IPS-18c (cell line): Measurements from ENCODE around the gene EP400.
"Not testable (repeated sequence)": the region's sequence is repeated elsewhere in the genome, so short reads cannot be mapped to it uniquely, and the experiment has no call there.

Source experiments
- H3K4me3 ChIP-seq: 2 replicates; pipeline ENCODE4 v1.7.0; 2013; ENCODE audit warnings: low read depth, mild to moderate bottlenecking, low read length, moderate library complexity; ENCODE audit not compliant: insufficient read depth
- H3K9me3 ChIP-seq: one replicate; pipeline ENCODE4 v1.6.1; 2013; ENCODE audit warnings: mild to moderate bottlenecking, low read length, moderate library complexity; ENCODE audit not compliant: control insufficient read depth, insufficient read depth

The EP400 gene

GRCh38 chr12:132075026-132075713 is 125.4 kb downstream of the EP400 start:
- H3K4me3 ChIP-seq: no peak overlapping the region

GRCh38 chr12:132075714-132076553 is 126.2 kb downstream of the EP400 start:
- H3K4me3 ChIP-seq: no peak overlapping the region
- H3K9me3 ChIP-seq: no peaks in the 10 kb centered on the region

More at GRCh38 chr12:132075026-132075713, 125.4 kb downstream of the EP400 start:
- H3K9me3 ChIP-seq: no peaks in the 10 kb centered on the region

- H3K9me3 ChIP-seq: no peaks in the 10 kb centered on the region
- H3K4me3 ChIP-seq: no peak overlapping the region
Observed at GRCh38 chr12:132076711-132077110, 127.0 kb downstream of the EP400 start.

GRCh38 chr12:132077322-132078100 is 127.8 kb downstream of the EP400 start:
- no peaks in the 10 kb centered on the region for H3K9me3 ChIP-seq

GRCh38 chr12:132078190-132078589 is 128.4 kb downstream of the EP400 start:
- no peaks in the 10 kb centered on the region for H3K9me3 ChIP-seq

More at GRCh38 chr12:132077322-132078100, 127.8 kb downstream of the EP400 start:
- no peak overlapping the region for H3K4me3 ChIP-seq

DNA sequence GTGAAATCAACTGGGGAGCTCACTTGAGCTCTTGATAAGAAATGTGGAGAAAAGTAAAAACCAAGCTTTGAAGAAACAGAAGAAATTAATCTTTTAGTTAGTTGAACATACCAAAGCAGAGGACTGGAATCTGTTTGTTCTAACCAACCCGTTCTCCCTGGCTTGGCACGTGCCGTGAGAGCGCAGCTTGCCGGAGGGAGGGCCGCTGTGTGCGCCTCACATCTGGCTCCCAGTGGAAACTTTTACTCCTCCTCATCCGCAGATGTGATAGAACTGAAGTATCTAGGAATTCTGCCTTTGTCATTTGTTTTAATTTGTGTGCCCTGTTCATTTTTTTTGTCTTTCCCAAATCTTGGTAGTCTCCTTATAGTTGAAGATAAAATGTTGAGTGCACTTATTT is 129.5 kb downstream of the EP400 start:
- no peaks in the 10 kb centered on the region for H3K9me3 ChIP-seq
- no peak overlapping the region for H3K4me3 ChIP-seq

More at GRCh38 chr12:132078190-132078589, 128.4 kb downstream of the EP400 start:
- no peak overlapping the region for H3K4me3 ChIP-seq

DNA sequence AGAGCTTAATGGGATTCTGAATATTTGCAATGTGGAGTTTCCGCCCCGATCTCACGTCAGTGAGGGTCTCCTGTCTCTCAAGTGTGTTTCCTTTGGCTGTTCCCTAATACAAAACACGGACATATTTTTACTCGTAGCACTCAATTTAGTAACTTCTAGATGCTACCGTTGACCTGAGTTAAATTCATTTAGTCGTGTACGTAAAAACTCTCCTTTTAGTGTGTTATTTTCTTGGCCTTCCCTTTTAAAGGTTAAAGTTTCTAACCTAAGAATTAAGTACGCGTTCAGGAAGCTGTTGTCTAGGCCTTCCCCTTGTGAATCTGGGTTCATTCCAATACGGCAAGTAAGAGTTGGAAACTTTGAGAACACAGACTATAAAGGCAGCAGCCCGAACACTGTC is 130.0 kb downstream of the EP400 start:
- H3K4me3 ChIP-seq: no peak overlapping the region
- no peaks in the 10 kb centered on the region for H3K9me3 ChIP-seq

DNA sequence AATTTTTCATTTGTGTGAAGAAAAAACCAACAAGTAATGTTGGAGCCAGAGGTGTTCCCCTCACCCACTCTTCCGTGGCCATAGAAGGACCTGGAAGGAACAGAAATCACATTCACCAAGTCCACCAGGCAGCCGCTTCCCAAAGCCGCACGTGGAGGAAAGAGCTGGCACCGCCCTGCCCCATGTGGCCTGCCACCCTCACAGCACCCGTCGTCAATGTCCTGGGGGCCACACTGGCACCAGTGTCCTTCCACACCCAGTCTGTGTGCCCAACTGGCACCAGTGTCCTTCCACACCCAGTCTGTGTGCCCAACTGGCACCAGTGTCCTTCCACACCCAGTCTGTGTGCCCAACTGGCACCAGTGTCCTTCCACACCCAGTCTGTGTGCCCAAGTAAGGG is 130.8 kb downstream of the EP400 start:
- not testable (repeated sequence) for H3K4me3 ChIP-seq, H3K9me3 ChIP-seq

GRCh38 chr12:132081423-132081822 is 131.7 kb downstream of the EP400 start:
- no peaks in the 10 kb centered on the region for H3K9me3 ChIP-seq

DNA sequence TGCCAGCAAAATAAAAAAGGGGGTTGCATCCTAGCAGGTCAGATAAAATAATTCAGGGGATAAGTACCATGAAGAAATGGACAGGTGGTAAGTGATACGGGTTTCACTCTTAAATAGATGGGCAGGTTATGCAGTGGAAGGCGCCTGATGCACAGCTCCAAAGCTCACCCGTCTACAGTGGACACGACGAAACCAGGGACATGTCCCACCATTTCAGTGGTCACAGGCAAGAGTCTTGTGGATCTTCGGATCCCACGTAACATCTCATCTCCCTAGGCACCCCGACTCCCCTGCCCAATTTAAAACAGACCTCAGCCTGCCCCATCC is 133.8 kb downstream of the EP400 start:
- H3K9me3 ChIP-seq: no peaks in the 10 kb centered on the region
- peak overlapping the region; percentile 40 for H3K4me3 ChIP-seq

More at GRCh38 chr12:132081423-132081822, 131.7 kb downstream of the EP400 start:
- H3K4me3 ChIP-seq: no peak overlapping the region

- no peaks in the 10 kb centered on the region for H3K9me3 ChIP-seq
Observed at GRCh38 chr12:132083941-132084620, 134.3 kb downstream of the EP400 start.

DNA sequence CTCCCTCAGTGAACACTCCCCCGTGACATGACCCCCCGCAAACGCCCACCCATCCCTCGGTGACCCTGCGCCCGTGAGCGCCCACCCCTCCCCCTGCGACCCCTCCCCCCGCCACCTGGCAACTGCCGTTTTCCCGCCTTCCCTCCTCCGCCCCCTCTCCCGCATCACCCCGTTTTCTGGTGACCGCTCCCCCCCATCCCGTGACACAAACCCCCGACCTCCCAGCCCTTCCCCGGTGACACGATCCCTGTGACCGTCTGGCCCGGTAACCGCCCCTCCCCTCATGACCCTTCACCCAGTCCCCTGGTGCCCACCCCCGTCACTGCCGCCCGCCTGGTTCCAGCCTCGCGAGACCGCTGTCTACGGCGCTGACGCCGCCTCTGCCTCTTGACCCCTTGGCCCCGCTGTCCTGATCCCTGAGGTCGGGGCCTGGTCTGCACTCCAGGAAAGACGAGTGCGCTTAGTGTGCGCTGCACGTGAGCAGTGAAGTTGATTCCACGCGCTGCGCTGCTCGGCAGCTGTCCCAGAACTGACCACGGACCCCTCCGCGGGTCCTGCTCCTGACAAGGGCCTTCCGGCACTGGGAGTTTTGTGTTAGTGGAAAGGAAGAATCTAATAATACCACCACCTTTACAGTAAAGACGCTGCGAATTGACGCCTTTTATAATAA is 135.0 kb downstream of the EP400 start:
- H3K4me3 ChIP-seq: peak overlapping the region; percentile 76

More at GRCh38 chr12:132083941-132084620, 134.3 kb downstream of the EP400 start:
- H3K4me3 ChIP-seq: peak overlapping the region; percentile 76

GRCh38 chr12:132085291-132085635 is 135.5 kb downstream of the EP400 start:
- peak overlapping the region; percentile 76 for H3K4me3 ChIP-seq

More for the DNA sequence above, 135.0 kb downstream of the EP400 start:
- no peaks in the 10 kb centered on the region for H3K9me3 ChIP-seq

DNA sequence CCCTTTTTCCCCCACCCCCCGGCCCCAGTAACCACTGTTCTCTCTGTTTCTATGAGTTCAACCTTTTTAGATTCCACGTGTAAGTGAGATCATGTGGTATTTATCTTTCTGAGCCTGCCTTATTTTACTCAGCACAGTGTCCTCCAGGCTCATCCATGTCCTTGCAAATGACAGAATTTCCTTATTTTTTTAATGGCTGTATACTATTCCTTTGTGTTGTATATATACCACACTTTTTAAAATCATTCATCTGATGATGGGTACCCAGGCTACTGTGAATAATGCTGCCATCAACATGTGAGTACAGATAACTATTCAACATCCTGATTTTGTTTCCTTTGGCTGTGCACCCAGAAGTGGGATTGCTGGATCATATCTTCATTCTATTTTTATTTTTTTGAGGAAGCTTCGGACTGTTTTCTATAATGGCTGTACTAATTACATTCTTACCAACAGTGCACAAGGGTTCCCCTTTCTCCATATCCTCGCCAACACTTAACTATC is 139.7 kb downstream of the EP400 start:
- Histone ChIP-seq H3K9me3 (no peaks in the 10 kb centered on the region), H3K4me3 (no peak overlapping the region)

More at GRCh38 chr12:132085291-132085635, 135.5 kb downstream of the EP400 start:
- H3K9me3 ChIP-seq: no peaks in the 10 kb centered on the region

DNA sequence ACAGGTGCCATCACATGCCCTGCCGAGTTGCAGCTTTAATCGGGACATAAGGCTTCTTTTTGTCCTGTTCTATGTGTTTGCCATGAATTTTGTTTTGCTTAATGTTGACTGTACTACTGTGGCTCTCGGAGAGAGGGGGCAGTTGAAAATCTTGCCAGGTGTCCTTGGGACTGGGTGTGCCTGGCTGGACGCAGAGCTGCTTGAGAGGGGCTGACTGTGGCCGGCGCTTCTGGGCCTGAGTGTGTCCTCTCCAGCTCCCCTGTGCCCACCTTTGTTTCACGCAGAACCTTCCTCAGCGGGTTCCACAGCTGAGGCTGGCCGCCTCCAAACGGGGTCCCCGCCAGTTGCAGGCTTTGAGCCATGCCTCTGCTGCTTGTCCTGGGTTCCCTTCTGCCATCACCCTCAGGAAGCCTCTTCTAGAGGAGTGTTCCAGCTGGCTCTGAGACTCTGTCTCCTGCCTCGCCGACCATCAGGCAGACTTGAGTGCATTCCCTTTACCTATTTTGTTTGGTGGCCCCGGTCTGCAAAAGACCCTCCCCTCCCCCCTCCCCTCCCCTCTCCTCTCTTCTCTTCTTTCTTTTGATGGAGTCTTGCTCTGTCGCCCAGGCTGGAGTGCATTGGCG is 144.6 kb downstream of the EP400 start:
- H3K4me3 ChIP-seq: no peak overlapping the region
- peaks cover 5% of the 10 kb centered on the region for H3K9me3 ChIP-seq
